Cerebellar cortex (tissue), 1 donor: ENCODE data around the gene ZNF326.

Experiments
- DNase-seq: peaks from one replicate; pipeline ENCODE4 v3.0.0-alpha.2; 2015; ENCODE audit warnings: low spot score

Gene ZNF326

DNA sequence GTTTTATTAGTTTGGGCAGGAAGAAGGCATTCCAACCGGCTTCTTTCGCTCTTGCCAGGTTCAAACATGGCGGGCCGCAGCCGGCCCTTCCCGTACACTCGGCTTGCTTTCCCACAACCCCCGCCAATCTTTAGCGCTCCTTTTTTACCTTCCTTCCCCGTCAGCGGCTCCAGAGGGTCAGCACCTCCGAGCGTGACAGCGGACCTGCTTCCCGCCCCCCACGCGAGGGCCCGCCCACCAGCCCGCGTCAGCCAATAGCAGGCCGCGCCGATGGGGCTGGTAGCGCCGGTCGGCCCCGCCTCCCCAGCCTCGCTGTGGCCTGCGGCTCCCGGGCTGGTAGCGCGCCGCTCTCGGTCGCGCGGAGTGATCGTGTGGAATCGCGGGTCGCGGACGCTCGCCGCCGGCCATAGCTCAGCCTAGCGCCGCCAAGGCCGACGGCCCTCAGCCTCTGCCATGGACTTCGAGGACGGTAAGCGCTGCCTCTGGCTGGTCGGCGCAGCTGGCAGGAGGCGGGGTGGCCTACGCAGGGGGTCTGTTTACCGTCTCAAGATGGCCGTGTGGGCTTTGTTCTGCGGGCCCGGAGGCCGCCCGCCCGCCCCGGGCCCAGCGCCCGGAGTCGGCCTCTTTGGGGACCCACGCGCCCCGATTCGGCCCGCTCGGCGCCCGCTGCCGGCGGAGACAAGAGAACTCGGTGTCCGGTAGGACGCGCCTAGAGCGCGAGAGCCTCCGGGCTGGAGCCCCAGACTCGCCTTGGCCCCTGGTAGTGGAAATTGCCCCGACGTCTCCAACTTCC is at the start of gene ZNF326:
ZNF326 (plus strand) TSS at position 306 of the 793 bp plus-strand sequence; CDS start at position 454, 148 bp downstream.
- DNase-seq: peak; percentile 98

- no peak for DNase-seq
Measured at GRCh38 chr1:89945852-89946476, 48.9 kb upstream of the ZNF326 start.

DNA sequence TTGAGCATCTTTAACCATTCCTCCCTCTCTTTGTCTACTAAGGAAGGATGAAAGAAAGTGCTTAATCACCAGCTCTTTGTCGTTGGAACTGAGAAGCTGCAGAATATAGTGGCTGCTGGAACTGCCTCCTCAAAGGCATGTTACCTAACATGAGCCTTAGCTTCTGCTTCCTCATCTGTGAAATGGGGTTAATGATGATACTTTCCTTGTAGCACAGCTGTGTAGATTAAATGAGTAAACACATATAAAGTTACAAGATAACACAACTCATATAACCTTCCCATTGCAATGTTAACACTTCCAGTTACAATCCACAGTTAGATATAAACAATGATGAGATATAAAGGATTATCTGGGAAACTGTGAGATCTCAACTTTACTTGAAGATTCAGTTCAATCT is 48.4 kb upstream of the ZNF326 start:
- DNase-seq: no peak

DNA sequence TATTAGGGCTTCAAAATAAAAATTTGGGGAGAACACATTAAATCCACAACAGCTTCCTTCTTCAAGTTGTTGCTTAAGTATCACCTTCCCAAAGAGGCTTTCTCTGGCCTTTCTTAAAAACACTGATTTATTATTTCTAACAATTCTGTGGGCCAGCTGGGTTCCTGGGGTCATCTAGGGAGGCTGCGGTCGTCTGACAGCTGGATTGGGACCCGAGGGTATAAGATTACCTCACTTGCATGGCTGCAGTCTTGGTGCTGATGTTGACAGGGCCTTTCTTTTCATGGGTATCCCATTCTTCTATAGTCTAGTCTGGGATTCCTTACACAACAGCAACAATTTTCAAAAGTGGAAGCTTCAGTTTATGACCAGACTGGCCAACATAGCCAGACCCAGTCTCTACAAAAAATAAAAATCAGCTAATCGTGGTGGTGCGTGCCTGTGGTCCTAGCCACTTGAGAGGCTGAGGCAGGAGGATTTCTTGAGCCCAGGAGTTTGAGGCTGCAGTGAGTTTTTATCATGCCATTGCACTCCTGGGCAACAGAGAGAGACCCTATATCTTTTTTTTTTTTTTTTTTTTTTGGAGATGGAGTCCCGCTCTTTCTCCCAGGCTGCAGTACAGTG is 46.1 kb upstream of the ZNF326 start:
- no peak for DNase-seq

DNA sequence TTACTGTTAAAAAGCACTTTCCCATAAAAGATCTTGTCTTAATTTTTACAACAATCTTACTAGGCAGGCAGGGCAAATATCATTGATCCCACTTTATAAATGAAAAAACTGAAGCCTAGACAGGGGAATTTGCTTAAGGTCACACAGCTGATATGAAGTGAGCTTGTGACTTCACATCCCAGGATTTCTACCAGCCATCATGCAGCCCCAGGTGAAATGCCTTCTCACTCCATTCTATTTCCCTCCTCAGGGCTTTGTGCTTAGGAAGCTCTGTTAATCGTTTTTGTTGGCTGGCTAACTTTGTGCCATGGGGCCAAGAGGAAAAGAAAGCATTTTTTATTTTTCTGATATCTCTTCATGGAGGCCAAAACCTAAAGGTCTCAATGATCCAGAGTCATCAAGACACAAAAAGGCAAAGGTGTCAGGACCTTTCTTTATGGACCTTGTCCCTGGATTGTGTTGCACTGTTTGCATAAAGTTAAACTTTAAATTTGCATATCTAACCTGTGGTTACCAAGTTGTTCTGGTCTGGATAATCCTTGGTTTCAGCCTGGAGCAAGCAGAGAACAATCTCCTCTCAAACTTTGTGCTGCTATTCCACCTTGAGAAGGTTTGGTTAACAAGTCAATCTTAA is 44.8 kb upstream of the ZNF326 start:
- DNase-seq: no peak

DNA sequence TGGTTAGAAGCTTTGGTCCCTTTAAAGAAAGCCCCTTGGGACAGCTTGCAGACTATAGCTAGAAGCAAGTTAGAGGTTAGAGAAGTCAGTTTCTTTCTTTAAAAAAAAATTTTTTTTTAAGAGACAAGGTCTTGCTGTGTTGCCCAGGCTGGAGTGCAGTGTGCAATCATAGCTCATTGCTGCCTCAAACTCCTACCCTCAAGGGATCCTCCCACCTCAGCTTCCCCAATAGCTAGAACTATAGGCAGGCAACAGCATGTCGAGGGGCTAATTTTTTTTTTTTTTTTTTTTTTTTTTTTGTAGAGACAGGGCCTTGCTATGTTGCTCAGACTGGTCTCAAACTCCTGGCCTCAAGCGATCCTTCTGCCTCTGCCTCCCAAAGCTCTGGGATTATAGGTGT is 44.2 kb upstream of the ZNF326 start:
- no peak for DNase-seq

- DNase-seq: no peak
Measured at GRCh38 chr1:89951766-89952604, 42.9 kb upstream of the ZNF326 start.

DNA sequence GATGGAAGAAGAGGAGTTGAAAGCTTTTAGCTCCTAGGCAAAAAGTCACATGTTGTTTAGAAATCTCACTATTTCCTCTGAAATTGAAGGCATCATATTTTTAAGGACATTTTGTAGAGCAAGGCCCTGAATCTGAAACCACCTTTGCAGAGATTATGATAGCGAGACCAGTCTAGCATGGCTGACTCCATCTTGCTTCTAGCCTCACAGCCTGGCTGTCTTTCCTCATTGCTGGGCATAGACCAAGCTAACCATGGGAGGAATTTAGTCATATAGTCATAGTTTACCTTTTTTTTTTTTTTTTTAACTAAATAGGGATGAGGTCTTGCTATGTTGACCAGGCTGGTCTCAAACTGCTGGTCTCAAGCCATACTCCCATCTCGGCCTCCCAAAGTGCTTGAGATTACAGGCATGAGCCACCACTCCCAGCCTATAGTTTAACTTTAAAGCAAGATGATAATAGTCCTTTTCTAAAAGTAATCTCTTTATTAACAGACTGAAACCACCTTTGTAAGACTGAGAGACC is 42.2 kb upstream of the ZNF326 start:
- no peak for DNase-seq

- DNase-seq: peak; percentile 68
Measured at GRCh38 chr1:89953131-89953626, 41.7 kb upstream of the ZNF326 start.

GRCh38 chr1:89953929-89954328 is 41.0 kb upstream of the ZNF326 start:
- DNase-seq: no peak

DNA sequence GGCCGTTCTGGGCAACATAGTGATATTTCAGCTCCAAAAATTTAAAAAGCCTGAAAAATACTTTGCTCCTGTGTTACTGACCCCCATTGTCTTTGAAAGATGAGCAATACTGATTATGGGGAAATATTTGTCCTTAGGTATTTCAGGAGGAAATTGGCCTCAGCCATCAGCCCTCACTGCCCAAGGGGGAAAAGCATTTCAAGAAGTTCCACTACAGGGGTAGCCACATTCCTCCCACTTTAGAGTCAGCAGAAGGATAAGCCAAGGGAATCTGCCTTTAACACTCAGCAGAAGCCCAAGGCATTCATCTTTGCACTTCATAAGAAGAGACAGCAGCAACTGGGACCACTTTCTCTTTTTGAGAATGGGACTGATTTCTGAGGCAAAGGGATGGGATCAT is 40.5 kb upstream of the ZNF326 start:
- DNase-seq: no peak

DNA sequence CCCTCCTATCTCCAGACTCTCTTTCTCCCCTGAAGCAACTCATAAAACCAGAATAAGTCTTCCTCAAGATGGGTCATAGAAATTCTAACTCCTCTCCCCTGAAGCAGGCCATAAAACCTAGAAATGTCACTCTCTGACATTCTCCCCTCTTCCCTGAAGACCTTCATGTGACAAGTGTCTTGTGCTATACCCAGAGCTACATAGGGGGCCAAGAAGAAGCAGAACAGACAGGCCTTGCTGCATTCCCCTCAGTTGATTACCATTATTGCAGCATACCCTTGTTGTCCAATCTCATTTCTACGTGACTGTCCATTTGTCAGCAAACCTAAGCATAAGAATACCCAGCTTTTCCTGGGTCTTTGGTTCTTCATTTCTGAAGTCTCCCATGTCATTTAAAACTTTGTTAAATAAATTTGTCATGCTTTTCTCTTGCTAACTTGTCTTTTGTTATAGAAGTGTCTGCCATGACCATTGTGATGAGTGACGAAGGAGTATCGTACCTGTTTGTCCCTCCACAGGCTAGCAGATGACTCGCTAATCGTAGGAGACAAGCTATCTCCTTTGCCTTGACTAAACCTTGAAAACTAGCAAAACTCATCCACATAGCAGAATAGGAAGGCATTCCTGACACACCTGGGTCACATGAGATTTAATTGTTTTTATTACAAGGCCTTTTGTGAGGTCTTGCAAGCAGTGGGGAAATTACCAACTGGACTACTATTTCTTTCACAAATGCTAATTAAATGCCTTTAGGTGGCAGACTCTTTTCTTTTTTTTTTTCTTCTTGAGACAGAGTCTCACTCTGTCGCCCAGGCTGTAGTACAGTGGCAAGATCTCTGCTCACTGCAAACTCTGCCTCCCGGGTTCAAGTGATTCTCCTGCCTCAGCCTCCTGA is 39.4 kb upstream of the ZNF326 start:
- peak; percentile 31 for DNase-seq

- DNase-seq: no peak
Measured at GRCh38 chr1:89957107-89957506, 37.8 kb upstream of the ZNF326 start.

DNA sequence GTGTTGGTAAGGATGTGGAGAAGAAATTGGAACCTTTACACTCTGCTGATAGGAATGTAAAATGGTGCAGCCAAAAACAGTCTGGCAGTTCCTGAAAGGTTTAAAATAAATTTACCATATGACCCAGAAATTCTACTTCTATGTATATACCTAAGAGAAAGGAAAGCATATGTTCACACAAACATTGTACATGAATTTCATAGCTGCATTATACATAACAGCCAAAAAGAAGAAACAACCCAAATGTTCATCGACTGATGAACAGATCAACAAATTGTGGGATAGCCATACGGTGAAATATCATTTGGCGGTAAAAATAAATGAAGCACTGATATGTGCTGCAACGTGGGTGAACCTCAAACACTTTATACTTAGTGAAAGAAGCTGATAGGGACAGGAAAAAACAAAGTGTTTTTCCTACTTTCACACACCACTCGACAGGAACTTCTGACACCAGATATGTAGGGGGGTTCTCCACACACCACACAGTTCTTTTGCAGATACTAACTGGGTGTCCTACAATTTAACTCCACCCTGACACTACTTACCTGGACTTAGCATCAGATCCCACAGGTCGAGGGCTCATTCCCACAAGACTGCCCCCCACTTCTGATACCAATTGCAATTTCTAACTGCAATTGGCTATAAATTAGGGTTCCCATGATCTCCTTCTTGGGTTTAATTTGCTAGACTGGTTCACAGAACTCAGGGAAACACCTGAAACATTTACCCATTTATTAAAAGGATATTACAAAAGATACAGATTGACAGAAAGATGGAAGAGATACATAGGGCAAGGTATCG is 35.9 kb upstream of the ZNF326 start:
- no peak for DNase-seq

DNA sequence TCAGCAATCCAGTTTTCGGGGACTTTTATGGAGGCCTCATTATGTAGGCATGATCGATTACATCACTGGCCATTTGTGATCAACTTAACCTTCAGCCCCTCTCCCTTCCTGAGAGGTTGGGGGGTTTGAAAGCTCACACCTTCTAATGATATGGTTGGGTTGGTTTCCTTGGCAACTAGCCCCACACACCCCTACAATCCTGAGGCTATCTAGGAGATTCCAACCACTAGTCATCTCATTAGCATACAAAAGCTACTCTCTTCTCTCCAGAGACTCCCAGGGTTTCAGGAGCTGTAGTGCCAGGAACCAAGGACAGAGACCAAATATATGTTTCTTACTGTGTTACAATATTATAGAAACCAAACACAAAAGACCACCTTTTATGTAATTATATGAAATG is 35.2 kb upstream of the ZNF326 start:
- DNase-seq: no peak

DNA sequence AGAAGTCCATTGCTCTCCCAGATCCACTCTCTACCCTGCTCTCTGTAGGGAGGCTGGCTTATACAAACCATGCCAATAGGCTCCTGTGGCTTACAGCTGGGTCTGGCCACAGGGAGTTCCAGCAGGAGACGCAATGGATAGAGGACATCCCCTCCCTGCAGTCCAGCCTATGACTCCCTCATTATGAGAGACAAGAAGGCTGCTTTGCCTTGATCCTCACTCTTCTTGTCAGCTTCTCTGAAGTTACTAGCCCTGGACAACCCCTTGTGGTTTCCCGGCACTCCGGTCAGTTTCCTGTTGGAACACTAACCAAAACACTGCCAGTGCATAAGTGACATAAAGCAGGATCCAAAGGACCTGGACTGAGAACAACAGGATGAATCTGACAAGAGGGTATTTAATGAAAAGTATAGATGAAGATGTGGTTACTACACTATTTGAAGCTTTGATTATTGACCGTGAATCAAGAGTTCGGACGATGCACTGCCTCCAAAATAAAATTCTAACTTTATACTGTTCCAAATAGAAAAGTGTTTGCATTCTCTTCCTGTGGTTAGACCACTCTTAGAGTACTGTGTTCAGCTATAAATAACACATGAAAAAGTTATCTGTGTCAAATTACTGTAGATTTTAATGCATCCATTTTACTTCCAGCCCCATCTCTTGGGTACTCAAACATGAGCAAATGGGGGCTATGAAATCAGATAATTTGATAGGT is 32.7 kb upstream of the ZNF326 start:
- DNase-seq: no peak

DNA sequence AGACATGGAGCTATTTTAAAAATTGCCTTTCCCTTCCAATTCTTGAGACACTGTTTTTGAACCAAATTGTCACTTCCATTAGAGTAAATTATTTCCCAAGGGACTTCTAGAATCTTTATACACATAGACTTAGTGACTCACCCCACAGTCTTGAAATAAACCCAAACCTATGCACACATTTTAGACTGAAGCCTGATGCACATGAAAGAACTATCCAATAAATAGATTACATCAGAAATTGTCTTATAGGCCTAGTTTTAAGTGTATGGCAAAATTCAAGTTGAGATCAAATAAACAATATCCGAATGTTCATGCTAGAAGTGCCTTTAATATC is 32.2 kb upstream of the ZNF326 start:
- DNase-seq: no peak

DNA sequence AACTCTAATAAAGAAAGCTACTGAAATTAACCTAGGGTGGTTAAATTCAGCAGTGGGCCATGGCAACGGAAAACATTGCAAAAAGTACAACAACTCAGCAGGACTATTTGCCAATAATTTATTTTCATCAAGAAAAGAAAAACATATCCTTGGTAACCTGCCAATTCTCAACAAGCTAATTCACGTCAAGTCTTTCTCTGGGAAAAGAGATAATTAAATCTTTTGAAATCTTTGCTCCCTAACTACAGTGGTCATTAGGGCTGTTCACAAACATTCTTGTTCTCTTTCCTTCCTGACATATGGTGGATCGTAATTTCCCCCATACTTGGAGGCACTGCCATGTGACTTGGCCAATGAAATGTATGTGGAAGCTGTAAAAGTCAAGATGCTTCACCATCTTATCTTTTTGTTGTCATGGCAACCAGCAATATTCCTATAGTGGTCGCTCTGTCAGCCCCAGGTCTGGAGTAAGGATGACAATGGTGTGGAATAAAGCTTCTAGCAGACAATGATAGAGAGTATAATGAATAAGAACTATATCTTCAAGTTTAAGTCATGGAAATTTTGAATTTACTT is 29.6 kb upstream of the ZNF326 start:
- DNase-seq: no peak

GRCh38 chr1:89966656-89967055 is 28.3 kb upstream of the ZNF326 start:
- DNase-seq: no peak
